ENCODE measurements around the gene FLNB.

DNA sequence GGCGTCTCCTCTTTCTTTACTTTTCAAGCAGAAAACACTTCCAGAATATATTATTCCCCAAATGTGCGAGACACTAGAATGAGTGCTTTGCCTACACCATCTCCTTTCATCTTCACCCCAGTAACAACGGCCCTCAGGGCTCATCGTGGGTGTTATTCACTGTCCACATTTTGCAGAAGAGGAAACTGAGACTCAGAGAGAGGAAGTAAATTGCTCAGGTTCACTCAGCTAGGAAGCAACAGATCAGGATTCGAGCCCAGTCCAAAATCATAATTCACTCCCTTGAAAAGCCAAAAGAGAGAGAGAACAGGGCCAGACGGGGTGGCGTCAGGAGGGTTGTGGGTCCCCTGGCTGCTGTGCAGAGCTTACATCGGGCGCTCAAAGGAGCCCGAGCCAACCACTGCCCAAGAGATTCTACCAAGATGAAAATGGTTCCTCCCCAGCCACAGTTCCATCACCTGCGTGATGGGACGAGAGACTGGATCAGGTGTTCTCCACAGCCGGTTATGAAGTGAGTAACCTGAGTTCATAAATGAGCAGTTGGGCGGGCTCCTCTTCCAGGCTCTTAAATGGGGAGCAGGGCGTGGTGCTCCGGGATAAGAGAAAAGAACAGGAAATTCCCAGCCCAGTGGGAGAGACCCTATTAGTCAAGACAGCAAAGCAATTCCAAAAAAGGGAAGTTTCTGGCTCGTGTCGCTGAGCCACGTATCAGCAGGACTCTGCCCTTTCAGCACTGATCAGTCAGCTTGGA, 48.6 kb upstream of the FLNB start:
- TF ChIP-seq, protein P1, sequence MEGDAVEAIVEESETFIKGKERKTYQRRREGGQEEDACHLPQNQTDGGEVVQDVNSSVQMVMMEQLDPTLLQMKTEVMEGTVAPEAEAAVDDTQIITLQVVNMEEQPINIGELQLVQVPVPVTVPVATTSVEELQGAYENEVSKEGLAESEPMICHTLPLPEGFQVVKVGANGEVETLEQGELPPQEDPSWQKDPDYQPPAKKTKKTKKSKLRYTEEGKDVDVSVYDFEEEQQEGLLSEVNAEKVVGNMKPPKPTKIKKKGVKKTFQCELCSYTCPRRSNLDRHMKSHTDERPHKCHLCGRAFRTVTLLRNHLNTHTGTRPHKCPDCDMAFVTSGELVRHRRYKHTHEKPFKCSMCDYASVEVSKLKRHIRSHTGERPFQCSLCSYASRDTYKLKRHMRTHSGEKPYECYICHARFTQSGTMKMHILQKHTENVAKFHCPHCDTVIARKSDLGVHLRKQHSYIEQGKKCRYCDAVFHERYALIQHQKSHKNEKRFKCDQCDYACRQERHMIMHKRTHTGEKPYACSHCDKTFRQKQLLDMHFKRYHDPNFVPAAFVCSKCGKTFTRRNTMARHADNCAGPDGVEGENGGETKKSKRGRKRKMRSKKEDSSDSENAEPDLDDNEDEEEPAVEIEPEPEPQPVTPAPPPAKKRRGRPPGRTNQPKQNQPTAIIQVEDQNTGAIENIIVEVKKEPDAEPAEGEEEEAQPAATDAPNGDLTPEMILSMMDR (conservative IDR thresholded peaks at IDR 0.05 in 1 of 2, IDR thresholded peaks at IDR 0.05 in 1 of 2; ENCODE audit: extremely low read depth in 1 of 2, insufficient read depth in 1 of 2, low read depth in 1 of 2, low read length in 2 of 2), result no peak
- no peak for TF ChIP-seq EZH2 (IDR thresholded peaks at IDR 0.05; ENCODE audit: borderline replicate concordance, low read length)

Measured in mammary epithelial cell (primary cell).